Lower leg skin (tissue), 3 donors: ENCODE data around the gene ENDOV.
"Not testable (repeated sequence)": the region's sequence is repeated elsewhere in the genome, so short reads cannot be mapped to it uniquely, and the experiment has no call there.

Experiments used
- POLR2A ChIP-seq, 2 donors: fragments of 450-650 bp; IDR thresholded peaks; one replicate each; pipeline ENCODE4 v1.6.1; 2016 to 2017; ENCODE audit warnings: antibody characterized with exemption in 2 of 2, mild to moderate bottlenecking in 1 of 2, moderate library complexity in 1 of 2
- TF ChIP-seq, protein P1 (sequence below), 3 donors: fragments of 450-650 bp; IDR thresholded peaks; one replicate each; pipeline ENCODE4 v1.5.1; 2016; ENCODE audit warnings: antibody characterized with exemption in 3 of 3, mild to moderate bottlenecking in 3 of 3, moderate library complexity in 2 of 3

DNA sequence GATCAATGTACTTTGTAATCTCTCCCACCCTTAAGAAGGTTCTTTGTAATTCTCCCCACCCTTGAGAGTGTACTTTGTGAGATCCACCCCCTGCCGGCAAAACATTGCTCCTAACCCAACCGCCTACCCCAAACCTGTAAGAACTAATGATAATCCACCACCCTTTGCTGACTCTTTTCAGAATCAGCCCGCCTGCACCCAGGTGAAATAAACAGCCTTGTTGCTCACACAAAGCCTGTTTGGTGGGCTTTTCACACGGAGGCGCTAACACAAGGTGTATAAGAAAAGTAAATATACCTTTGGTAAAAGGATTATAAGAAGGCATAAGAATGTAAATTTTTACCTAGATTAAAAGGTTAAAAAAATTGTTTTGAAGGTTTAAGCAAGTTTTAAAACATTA, 7.0 kb upstream of the ENDOV start:
- TF ChIP-seq, protein P1, sequence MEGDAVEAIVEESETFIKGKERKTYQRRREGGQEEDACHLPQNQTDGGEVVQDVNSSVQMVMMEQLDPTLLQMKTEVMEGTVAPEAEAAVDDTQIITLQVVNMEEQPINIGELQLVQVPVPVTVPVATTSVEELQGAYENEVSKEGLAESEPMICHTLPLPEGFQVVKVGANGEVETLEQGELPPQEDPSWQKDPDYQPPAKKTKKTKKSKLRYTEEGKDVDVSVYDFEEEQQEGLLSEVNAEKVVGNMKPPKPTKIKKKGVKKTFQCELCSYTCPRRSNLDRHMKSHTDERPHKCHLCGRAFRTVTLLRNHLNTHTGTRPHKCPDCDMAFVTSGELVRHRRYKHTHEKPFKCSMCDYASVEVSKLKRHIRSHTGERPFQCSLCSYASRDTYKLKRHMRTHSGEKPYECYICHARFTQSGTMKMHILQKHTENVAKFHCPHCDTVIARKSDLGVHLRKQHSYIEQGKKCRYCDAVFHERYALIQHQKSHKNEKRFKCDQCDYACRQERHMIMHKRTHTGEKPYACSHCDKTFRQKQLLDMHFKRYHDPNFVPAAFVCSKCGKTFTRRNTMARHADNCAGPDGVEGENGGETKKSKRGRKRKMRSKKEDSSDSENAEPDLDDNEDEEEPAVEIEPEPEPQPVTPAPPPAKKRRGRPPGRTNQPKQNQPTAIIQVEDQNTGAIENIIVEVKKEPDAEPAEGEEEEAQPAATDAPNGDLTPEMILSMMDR (IDR thresholded peaks at IDR 0.05) = not testable (repeated sequence)
- not testable (repeated sequence) for TF ChIP-seq POLR2A (IDR thresholded peaks at IDR 0.05)
